Fibroblast of peridontal ligament (primary cell): ENCODE data around the gene EZH2.

ENCODE experiments used
- DNase-seq: peaks from one replicate; pipeline ENCODE4 v3.0.0-alpha.2; 2010; ENCODE audit errors: extremely low read depth

Gene EZH2

GRCh38 chr7:148884049-148884298, at the start of gene EZH2:
TSS of gene EZH2 (minus strand) at chr7:148884291. CDS start at chr7:148847298, 36,993 bp downstream.
- no peak for DNase-seq

GRCh38 chr7:148931470-148931869, 47.4 kb upstream of the EZH2 start:
- no peak for DNase-seq

GRCh38 chr7:148930335-148930734, 46.2 kb upstream of the EZH2 start:
- no peak for DNase-seq

GRCh38 chr7:148929176-148929575, 45.1 kb upstream of the EZH2 start:
- DNase-seq = no peak

GRCh38 chr7:148927123-148928045, 43.3 kb upstream of the EZH2 start:
- DNase-seq = peak; percentile 15

- no peak for DNase-seq
Observed at GRCh38 chr7:148925836-148926235, 41.7 kb upstream of the EZH2 start.

GRCh38 chr7:148924011-148924410, 39.9 kb upstream of the EZH2 start:
- DNase-seq = no peak

GRCh38 chr7:148921806-148922205, 37.7 kb upstream of the EZH2 start:
- no peak for DNase-seq

GRCh38 chr7:148921189-148921588, 37.1 kb upstream of the EZH2 start:
- no peak for DNase-seq

- no peak for DNase-seq
Observed at GRCh38 chr7:148919859-148920258, 35.8 kb upstream of the EZH2 start.

- no peak for DNase-seq
Observed at GRCh38 chr7:148918058-148918596, 34.0 kb upstream of the EZH2 start.

GRCh38 chr7:148916186-148916585, 32.1 kb upstream of the EZH2 start:
- DNase-seq = peak; percentile 96

GRCh38 chr7:148915211-148915610, 31.1 kb upstream of the EZH2 start:
- DNase-seq = no peak

- DNase-seq = peak; percentile 44
Observed at GRCh38 chr7:148914208-148914777, 30.2 kb upstream of the EZH2 start.

GRCh38 chr7:148912758-148913541, 28.9 kb upstream of the EZH2 start:
- DNase-seq = no peak

GRCh38 chr7:148912151-148912550, 28.1 kb upstream of the EZH2 start:
- DNase-seq = no peak

GRCh38 chr7:148911626-148912025, 27.5 kb upstream of the EZH2 start:
- no peak for DNase-seq

- DNase-seq = no peak
Observed at GRCh38 chr7:148909568-148909967, 25.5 kb upstream of the EZH2 start.

- no peak for DNase-seq
Observed at GRCh38 chr7:148906707-148907498, 22.8 kb upstream of the EZH2 start.

GRCh38 chr7:148905093-148905666, 21.1 kb upstream of the EZH2 start:
- no peak for DNase-seq

GRCh38 chr7:148903504-148903903, 19.4 kb upstream of the EZH2 start:
- no peak for DNase-seq
